K562 (cell line): Measurements from ENCODE around the gene RALGAPB. TPM values are rescaled to one million over a fixed set of nuclear protein-coding genes. Genes with fewer than 3 reads are reported as not detected.

ENCODE experiments used
- ATAC-seq: fragments of 200-7000 bp; cut with Tn5 transposase; 3 replicates; pipeline ENCODE4 v1.9.1; 2020; ENCODE audit warnings: moderate library complexity
- BruUV-seq: library from RNA; stranded (reverse); fragments of 400-500 nt; replicated peaks from 2 replicates; lab custom pipeline; 2021; lab: Mats Ljungman, UMichigan
- CTCF ChIA-PET: fragments of 300-600 bp; formaldehyde crosslinking; extraction: SDS; loops from one replicate; lab custom pipeline; 2021; ENCODE audit warnings: low intra/inter-chr PET ratio; lab: Yijun Ruan, JAX
- POLR2A ChIA-PET: fragments of 300-600, 350-650 bp; sonication (Branson Sonifier 250); formaldehyde crosslinking; extraction: SDS; loops from one replicate; lab custom pipeline; 2021; ENCODE audit warnings: antibody characterized with exemption, inconsistent platforms; lab: Yijun Ruan, JAX
- DNase-seq, 4 experiments: peaks; one replicate each; pipeline versions ENCODE4 v3.0.0 to v3.0.0-alpha.2; 2011 to 2018; ENCODE audit warnings: low spot score in 3 of 4, mixed read lengths in 3 of 4; ENCODE audit errors: extremely low read depth in 1 of 4
- FAIRE-seq: peaks from 2 replicates; lab custom pipeline; 2011; peaks lifted over from hg19 to GRCh38; lab: Jason Lieb, UNC
- H2AFZ ChIP-seq: 2 replicates; pipeline ENCODE4 v1.6.0; 2011; ENCODE audit warnings: low read depth, low read length, control low read depth, inconsistent platforms
- H3K27ac ChIP-seq: fragments of 200-600 bp; 3 replicates; pipeline ENCODE4 v1.8.0; 2011; ENCODE audit warnings: low read depth, mild to moderate bottlenecking, control low read depth, inconsistent platforms, low read length, moderate library complexity, mixed read lengths; ENCODE audit errors: extremely low read depth
- H3K27me3 ChIP-seq, 2 experiments: fragments of 300-600 bp in 1 of 2; 2 replicates in 1 of 2; 3 replicates in 1 of 2; pipeline versions ENCODE4 v1.6.0 to v1.8.0; 2011; ENCODE audit warnings: inconsistent platforms in 2 of 2, low read length in 2 of 2, mild to moderate bottlenecking in 1 of 2, mixed read lengths in 1 of 2, moderate library complexity in 1 of 2; ENCODE audit not compliant: control insufficient read depth in 2 of 2, insufficient read depth in 2 of 2
- H3K36me3 ChIP-seq: fragments of 300-600 bp; 3 replicates; pipeline ENCODE4 v1.8.0; 2011; ENCODE audit warnings: mild to moderate bottlenecking, low read length, inconsistent platforms; ENCODE audit not compliant: control insufficient read depth, insufficient read depth
- H3K4me1 ChIP-seq, 2 experiments: fragments of 200-600 bp in 1 of 2; replicated peaks in 1 of 2; 2 replicates in 1 of 2; 3 replicates in 1 of 2; pipeline versions ENCODE4 v1.5.1 to v1.8.0; 2011; ENCODE audit warnings: inconsistent platforms in 2 of 2, low read length in 2 of 2, mild to moderate bottlenecking in 1 of 2, mixed read lengths in 1 of 2, moderate library complexity in 1 of 2; ENCODE audit not compliant: control insufficient read depth in 2 of 2, insufficient read depth in 2 of 2
- H3K4me2 ChIP-seq: 2 replicates; pipeline ENCODE4 v1.6.1; 2011; ENCODE audit warnings: low read length, control low read depth, inconsistent platforms, mixed read lengths; ENCODE audit not compliant: insufficient read depth
- H3K4me3 ChIP-seq: fragments of 200-600 bp; sonication (generic), shearing (Covaris generic); 2 replicates; pipeline ENCODE4 v1.5.1; 2016; ENCODE audit warnings: control low read depth, inconsistent platforms
- H3K79me2 ChIP-seq: fragments of 200-600 bp; 3 replicates; pipeline ENCODE4 v1.8.0; 2011; ENCODE audit warnings: low read length, inconsistent platforms; ENCODE audit not compliant: control insufficient read depth, insufficient read depth
- H3K9ac ChIP-seq, 2 experiments: 2 replicates each; pipeline versions ENCODE4 v1.6.0 to v1.6.1; 2011; ENCODE audit warnings: low read depth in 2 of 2, low read length in 2 of 2, control low read depth in 1 of 2, inconsistent platforms in 1 of 2, mild to moderate bottlenecking in 1 of 2, mixed read lengths in 1 of 2; ENCODE audit not compliant: insufficient read depth in 1 of 2
- H3K9me1 ChIP-seq: one replicate; pipeline ENCODE4 v1.6.0; 2011; ENCODE audit warnings: inconsistent platforms, mild to moderate bottlenecking, low read length, moderate library complexity; ENCODE audit not compliant: control insufficient read depth, insufficient read depth
- H3K9me3 ChIP-seq: replicated peaks from 2 replicates; pipeline ENCODE4 v1.5.1; 2011; ENCODE audit warnings: low read depth, low read length, inconsistent platforms; ENCODE audit not compliant: control insufficient read depth, insufficient read depth
- H4K20me1 ChIP-seq: replicated peaks from 2 replicates; pipeline ENCODE4 v1.6.1; 2011; ENCODE audit warnings: low read length, inconsistent platforms, mixed read lengths; ENCODE audit not compliant: control insufficient read depth, insufficient read depth
- BCOR ChIP-seq: fragments of 450-650 bp; IDR thresholded peaks from 2 replicates; pipeline ENCODE4 v1.6.1; 2016
- E2F4 ChIP-seq: sonication (generic); formaldehyde crosslinking; IDR thresholded peaks from 2 replicates; pipeline ENCODE4 v1.8.0; 2022; ENCODE audit warnings: mild to moderate bottlenecking, low read depth, missing genetic modification reagents
- HNRNPK ChIP-seq: fragments of 200-400 bp; formaldehyde crosslinking; IDR thresholded peaks from one replicate; pipeline ENCODE4 v1.6.1; 2018; ENCODE audit warnings: mild to moderate bottlenecking, low read depth, low read length; ENCODE audit not compliant: poor library complexity, severe bottlenecking
- KDM5B ChIP-seq: fragments of 200-600 bp; sonication (generic); IDR thresholded peaks from 2 replicates; pipeline ENCODE4 v1.6.1; 2012; ENCODE audit warnings: low read depth, mild to moderate bottlenecking, moderate library complexity, low read length, control low read depth, inconsistent platforms; ENCODE audit not compliant: insufficient replicate concordance
- LARP7 ChIP-seq: fragments of 450-650 bp; IDR thresholded peaks from 2 replicates; pipeline ENCODE4 v1.6.1; 2016
- MYBL2 ChIP-seq, 2 experiments: fragments of 450-650 bp in 1 of 2; sonication (generic) in 1 of 2; formaldehyde crosslinking in 1 of 2; IDR thresholded peaks; 2 replicates each; pipeline versions ENCODE4 v1.6.1 to v1.8.1; 2017 to 2022; ENCODE audit warnings: borderline replicate concordance in 1 of 2, inconsistent platforms in 1 of 2, low read depth in 1 of 2, mild to moderate bottlenecking in 1 of 2, missing genetic modification reagents in 1 of 2, moderate library complexity in 1 of 2
- NCOA2 ChIP-seq, 2 experiments: fragments of 450-650 bp; IDR thresholded peaks; 2 replicates each; pipeline ENCODE4 v1.6.1; 2018; ENCODE audit warnings: mild to moderate bottlenecking in 2 of 2, moderate library complexity in 1 of 2; ENCODE audit not compliant: partially characterized antibody in 2 of 2
- OTX1 ChIP-seq: fragments of 450-650 bp; formaldehyde crosslinking; IDR thresholded peaks from 2 replicates; pipeline ENCODE4 v1.4.0; 2022; ENCODE audit warnings: mild to moderate bottlenecking
- PRDM10 ChIP-seq: fragments of 450-650 bp; IDR thresholded peaks from 2 replicates; pipeline ENCODE4 v1.6.1; 2018; ENCODE audit not compliant: partially characterized antibody
- ZBTB26 ChIP-seq: fragments of 450-650 bp; formaldehyde crosslinking; IDR thresholded peaks from 2 replicates; pipeline ENCODE4 v1.4.0; 2022; ENCODE audit warnings: missing genetic modification characterization
- WGBS: fragments of 100-300 bp; shearing (Covaris generic); methylation state at CpG from one replicate; pipeline ENCODE4 v1.1.6; 2016; ENCODE audit warnings: low coverage, mixed read lengths; ENCODE audit not compliant: insufficient coverage; ENCODE audit errors: missing lambda C conversion rate; 5-methylcytosine and 5-hydroxymethylcytosine counted together
- in situ Hi-C: fragments of 300-500 bp; cut with MboI; formaldehyde crosslinking; loops from 4 replicates; pipeline ENCODE4 v1.15.0; 2018; ENCODE audit warnings: inconsistent platforms, mixed read lengths
- intact Hi-C: fragments of 100-400 bp; cut with micrococcal nuclease; formaldehyde crosslinking; loops from 2 replicates; pipeline ENCODE4 v1.14.2; 2022
- polyA plus RNA-seq, 8 experiments: library from polyadenylated mRNA; depleted of rRNA in 4 of 8; stranded (reverse) in 5 of 8; unstranded in 3 of 8; fragments of >200 nt; fragmentation: Nextera tagmentation in 2 of 8; fragmentation: Illumina TruSeq in 1 of 8; extraction: Ambion mirVana in 2 of 8; extraction: Trizol in 1 of 8; gene quantifications; 2 replicates each; pipeline versions ENCODE4 v1.2.1 to v1.2.3, GENCODE V29; 2011 to 2014; ENCODE audit warnings: inconsistent platforms in 1 of 8, missing spikeins in 1 of 8
- total RNA-seq, 7 experiments: library from RNA; depleted of rRNA in 6 of 7; stranded (reverse); fragments of >200 nt in 6 of 7; fragmentation: Illumina TruSeq in 2 of 7; extraction: Trizol in 2 of 7; gene quantifications; 2 replicates each; pipeline versions ENCODE4 v1.2.1 to v1.2.3, GENCODE V29; 2011 to 2021; ENCODE audit warnings: low replicate concordance in 1 of 7

The RALGAPB gene
- total and polyA plus RNA-seq, 9 of the 15 experiments (the other 6 are each of a cell fraction or from before 2014, with no cell fraction given): 4.3 to 25.6 (median 13.6) TPM

GRCh38 chr20:38589351-38589750 lies 116.7 kb downstream of the RALGAPB start (continued):
- no peak for TF ChIP-seq KDM5B
- no peak for TF ChIP-seq NCOA2 (IDR thresholded peaks at IDR 0.05; ENCODE audit: partially characterized antibody in 2 of 2)
- TF ChIP-seq, all 486 proteins: peak for 0

- DNase-seq: no peak
- intact Hi-C loops (no loop called here), in situ Hi-C loops (no loop called here)
- CTCF ChIA-PET: no interaction called here
- Histone ChIP-seq H3K4me2 (no peak overlapping the region), H3K9me3 (no peaks in the 10 kb centered on the region), H3K36me3 (no peaks in the 10 kb centered on the region), H3K27me3 (peaks cover 25 to 57% of the 10 kb centered on the region in 2 experiments; a peak in 4 of 5 replicates), H3K9me1 (no peaks in the 10 kb centered on the region), H3K27ac (no peak overlapping the region; the same call in 2 of the 3 replicates), H4K20me1 (no peaks in the 10 kb centered on the region), H3K9ac (no peak overlapping the region), H2AFZ (no peak overlapping the region), H3K4me1 (peaks cover 0 to 5% of the 10 kb centered on the region in 2 experiments; a peak in 3 of 5 replicates), H3K79me2 (no peaks in the 10 kb centered on the region), H3K4me3 (no peak overlapping the region)
- BruUV-seq: no TSS peak
- POLR2A ChIA-PET: interaction anchor here (1.0 to 1.5 kb wide), 2 partner anchors 10 to 23 kb away, joined by 4 read pairs; no protein-coding TSS in a partner anchor
- no peak for ATAC-seq
- peak; percentile 62 for FAIRE-seq
- 11% methylated on average over 3 of the region's 3 CpGs for WGBS
- TF ChIP-seq BCOR: 0 out of 2 replicates have a peak, but pooled peaks have one; percentile 7
- TF ChIP-seq HNRNPK: no peak
- 0 out of 2 replicates have a peak, but pooled peaks have one; percentile 24 for TF ChIP-seq E2F4 (CRISPR knock-in tag)
- no peak for TF ChIP-seq PRDM10
- 0 out of 2 replicates have a peak, but pooled peaks have one; percentile 7 for TF ChIP-seq ZBTB26 (CRISPR knock-in tag)
- no peak for TF ChIP-seq OTX1 (CRISPR knock-in tag)
- peak; percentile 12; the same call in 1 of the 2 replicates for TF ChIP-seq MYBL2 (IDR thresholded peaks at IDR 0.05; ENCODE audit: low read depth)
- TF ChIP-seq MYBL2 (CRISPR knock-in tag; IDR thresholded peaks at IDR 0.05; ENCODE audit: borderline replicate concordance): no peak
- TF ChIP-seq LARP7: 0 out of 2 replicates have a peak, but pooled peaks have one; percentile 12
Measured at GRCh38 chr20:38589967-38590675, 117.5 kb downstream of the RALGAPB start.
